DMS153 treated with DMSO at 0.1 percent for 48 hours (cell line): ENCODE measurements around the gene RARRES1.

Experiments used
- DNase-seq: peaks from one replicate; lab custom pipeline; 2025; ENCODE audit not compliant: unreplicated experiment; lab: John Stamatoyannopoulos, UW

The RARRES1 gene

GRCh38 chr3:158765518-158766205 is 33.4 kb upstream of the RARRES1 start:
- DNase-seq, result no peak

- no peak for DNase-seq
Measured at GRCh38 chr3:158763421-158763820, 31.2 kb upstream of the RARRES1 start.

GRCh38 chr3:158762701-158763100 is 30.4 kb upstream of the RARRES1 start:
- no peak for DNase-seq

GRCh38 chr3:158761350-158761749 is 29.1 kb upstream of the RARRES1 start:
- no peak for DNase-seq

GRCh38 chr3:158755421-158755820 is 23.2 kb upstream of the RARRES1 start:
- DNase-seq, result no peak

GRCh38 chr3:158753854-158754253 is 21.6 kb upstream of the RARRES1 start:
- no peak for DNase-seq

GRCh38 chr3:158751316-158751715 is 19.1 kb upstream of the RARRES1 start:
- DNase-seq, result no peak

GRCh38 chr3:158750016-158750415 is 17.8 kb upstream of the RARRES1 start:
- DNase-seq, result no peak

GRCh38 chr3:158749526-158749925 is 17.3 kb upstream of the RARRES1 start:
- DNase-seq, result no peak

- DNase-seq, result no peak
Measured at GRCh38 chr3:158748237-158748828, 16.1 kb upstream of the RARRES1 start.

GRCh38 chr3:158747417-158747816 is 15.2 kb upstream of the RARRES1 start:
- no peak for DNase-seq

GRCh38 chr3:158745551-158745950 is 13.3 kb upstream of the RARRES1 start:
- DNase-seq, result no peak

GRCh38 chr3:158744567-158745288 is 12.5 kb upstream of the RARRES1 start:
- no peak for DNase-seq

- no peak for DNase-seq
Measured at GRCh38 chr3:158743664-158744566, 11.7 kb upstream of the RARRES1 start.

- DNase-seq, result no peak
Measured at GRCh38 chr3:158742871-158743663, 10.8 kb upstream of the RARRES1 start.

GRCh38 chr3:158739661-158740060 is 7.4 kb upstream of the RARRES1 start:
- no peak for DNase-seq

GRCh38 chr3:158739078-158739477 is 6.8 kb upstream of the RARRES1 start:
- DNase-seq, result no peak

- DNase-seq, result no peak
Measured at GRCh38 chr3:158738653-158739052, 6.4 kb upstream of the RARRES1 start.

GRCh38 chr3:158737976-158738615 is 5.8 kb upstream of the RARRES1 start:
- DNase-seq, result no peak

GRCh38 chr3:158737410-158737809 is 5.2 kb upstream of the RARRES1 start:
- no peak for DNase-seq
